ENCODE results near the gene NLRP3.
"Not testable (repeated sequence)": the region's sequence is repeated elsewhere in the genome, so short reads cannot be mapped to it uniquely, and the experiment has no call there.

The NLRP3 gene

GRCh38 chr1:247386217-247386616, 29.8 kb upstream of the NLRP3 start:
- TF ChIP-seq CTCF (IDR thresholded peaks at IDR 0.05) (no peak), ZFX (IDR thresholded peaks at IDR 0.05; ENCODE audit: borderline replicate concordance) (no peak)
- H3K27ac ChIP-seq, result no peak overlapping the region

GRCh38 chr1:247386687-247387086, 29.3 kb upstream of the NLRP3 start:
- TF ChIP-seq CTCF (IDR thresholded peaks at IDR 0.05) (no peak), ZFX (IDR thresholded peaks at IDR 0.05; ENCODE audit: borderline replicate concordance) (no peak)
- no peak overlapping the region for H3K27ac ChIP-seq

GRCh38 chr1:247387096-247387495, 28.9 kb upstream of the NLRP3 start:
- TF ChIP-seq ZFX (IDR thresholded peaks at IDR 0.05; ENCODE audit: borderline replicate concordance) (no peak), CTCF (IDR thresholded peaks at IDR 0.05) (no peak)
- H3K27ac ChIP-seq, result no peak overlapping the region

- H3K27ac ChIP-seq, result no peak overlapping the region
- TF ChIP-seq ZFX (IDR thresholded peaks at IDR 0.05; ENCODE audit: borderline replicate concordance) (no peak), CTCF (IDR thresholded peaks at IDR 0.05) (no peak)
Observed at GRCh38 chr1:247387565-247387964, 28.4 kb upstream of the NLRP3 start.

GRCh38 chr1:247390116-247390791, 25.7 kb upstream of the NLRP3 start:
- TF ChIP-seq CTCF (IDR thresholded peaks at IDR 0.05) (peak; percentile 99), ZFX (IDR thresholded peaks at IDR 0.05; ENCODE audit: borderline replicate concordance) (no peak)
- H3K27ac ChIP-seq, result no peak overlapping the region

- no peak overlapping the region for H3K27ac ChIP-seq
- TF ChIP-seq ZFX (IDR thresholded peaks at IDR 0.05; ENCODE audit: borderline replicate concordance) (no peak), CTCF (IDR thresholded peaks at IDR 0.05) (no peak)
Observed at GRCh38 chr1:247390996-247391395, 25.0 kb upstream of the NLRP3 start.

GRCh38 chr1:247392088-247392487, 23.9 kb upstream of the NLRP3 start:
- TF ChIP-seq CTCF (IDR thresholded peaks at IDR 0.05), result no peak
- TF ChIP-seq ZFX (IDR thresholded peaks at IDR 0.05; ENCODE audit: borderline replicate concordance), result no peak
- H3K27ac ChIP-seq, result no peak overlapping the region

GRCh38 chr1:247395075-247395474, 20.9 kb upstream of the NLRP3 start:
- not testable (repeated sequence) for H3K27ac ChIP-seq
